GM13976 (cell line): ENCODE data around the gene CCDC6.
A peak's percentile ranks its signal among the peaks of the same experiment; 100 is the strongest.
"Not testable (repeated sequence)": the region's sequence is repeated elsewhere in the genome, so short reads cannot be mapped to it uniquely, and the experiment has no call there.

Source experiments
- DNase-seq: peaks from one replicate; pipeline ENCODE4 v3.0.0; 2012; ENCODE audit warnings: low spot score
- in situ Hi-C: fragments of 300-500 bp; cut with MboI; formaldehyde crosslinking; loops from one replicate; pipeline ENCODE4 v1.12.0; 2022; ENCODE audit warnings: low sequenced_read_pairs, mixed read lengths, inconsistent platforms; ENCODE audit not compliant: unreplicated experiment
- TF ChIP-seq, protein P1 (sequence below): IDR thresholded peaks from 2 replicates; pipeline ENCODE4 v1.5.1; 2012; ENCODE audit warnings: borderline replicate concordance, mild to moderate bottlenecking; ENCODE audit not compliant: insufficient read depth; ENCODE audit errors: extremely low read depth, missing control alignments, control extremely low read depth

The CCDC6 gene

DNA sequence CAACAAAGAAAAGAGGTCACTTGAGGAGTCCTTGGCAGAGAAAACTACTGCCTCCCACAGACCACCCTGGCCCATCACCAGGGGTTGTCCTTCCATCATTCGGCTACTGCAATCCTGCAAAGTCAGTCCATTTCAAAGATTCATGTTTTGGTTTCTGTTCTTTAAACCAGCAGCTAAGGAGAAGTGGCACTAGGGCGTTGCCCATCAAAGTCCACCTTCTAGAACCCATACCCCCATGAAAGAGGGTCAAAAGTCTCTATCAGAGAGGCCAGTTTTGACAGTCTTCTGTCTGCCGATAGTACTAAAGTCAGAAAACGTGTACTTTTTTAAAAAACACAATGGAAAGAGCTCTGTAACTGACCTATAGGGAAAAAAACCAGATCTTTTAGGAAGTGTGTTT lies 14.4 kb downstream of the CCDC6 start:
- DNase-seq = no peak
- in situ Hi-C loops = no loop called here
- TF ChIP-seq, protein P1, sequence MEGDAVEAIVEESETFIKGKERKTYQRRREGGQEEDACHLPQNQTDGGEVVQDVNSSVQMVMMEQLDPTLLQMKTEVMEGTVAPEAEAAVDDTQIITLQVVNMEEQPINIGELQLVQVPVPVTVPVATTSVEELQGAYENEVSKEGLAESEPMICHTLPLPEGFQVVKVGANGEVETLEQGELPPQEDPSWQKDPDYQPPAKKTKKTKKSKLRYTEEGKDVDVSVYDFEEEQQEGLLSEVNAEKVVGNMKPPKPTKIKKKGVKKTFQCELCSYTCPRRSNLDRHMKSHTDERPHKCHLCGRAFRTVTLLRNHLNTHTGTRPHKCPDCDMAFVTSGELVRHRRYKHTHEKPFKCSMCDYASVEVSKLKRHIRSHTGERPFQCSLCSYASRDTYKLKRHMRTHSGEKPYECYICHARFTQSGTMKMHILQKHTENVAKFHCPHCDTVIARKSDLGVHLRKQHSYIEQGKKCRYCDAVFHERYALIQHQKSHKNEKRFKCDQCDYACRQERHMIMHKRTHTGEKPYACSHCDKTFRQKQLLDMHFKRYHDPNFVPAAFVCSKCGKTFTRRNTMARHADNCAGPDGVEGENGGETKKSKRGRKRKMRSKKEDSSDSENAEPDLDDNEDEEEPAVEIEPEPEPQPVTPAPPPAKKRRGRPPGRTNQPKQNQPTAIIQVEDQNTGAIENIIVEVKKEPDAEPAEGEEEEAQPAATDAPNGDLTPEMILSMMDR = no peak

DNA sequence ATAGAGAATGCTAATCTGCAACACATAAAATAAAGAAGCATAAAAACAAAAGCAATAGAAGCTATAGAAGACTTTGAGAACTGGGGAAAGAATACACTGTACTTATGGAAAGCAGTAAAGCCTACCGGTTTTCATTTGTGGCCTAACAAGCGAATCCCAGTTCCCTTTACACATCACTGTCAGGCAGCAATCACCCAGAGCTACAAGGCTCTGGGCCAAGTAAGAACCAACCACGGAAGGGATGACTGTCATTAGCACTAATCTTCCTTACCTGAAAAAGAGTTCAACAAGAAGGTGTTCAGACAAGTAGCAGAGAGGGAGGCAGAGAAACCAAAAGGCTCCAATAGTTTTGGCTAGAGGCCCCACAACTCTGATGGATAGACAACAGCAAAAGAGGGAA lies 15.0 kb downstream of the CCDC6 start:
- TF ChIP-seq, protein P1 = no peak
- in situ Hi-C loops = no loop called here
- no peak for DNase-seq

DNA sequence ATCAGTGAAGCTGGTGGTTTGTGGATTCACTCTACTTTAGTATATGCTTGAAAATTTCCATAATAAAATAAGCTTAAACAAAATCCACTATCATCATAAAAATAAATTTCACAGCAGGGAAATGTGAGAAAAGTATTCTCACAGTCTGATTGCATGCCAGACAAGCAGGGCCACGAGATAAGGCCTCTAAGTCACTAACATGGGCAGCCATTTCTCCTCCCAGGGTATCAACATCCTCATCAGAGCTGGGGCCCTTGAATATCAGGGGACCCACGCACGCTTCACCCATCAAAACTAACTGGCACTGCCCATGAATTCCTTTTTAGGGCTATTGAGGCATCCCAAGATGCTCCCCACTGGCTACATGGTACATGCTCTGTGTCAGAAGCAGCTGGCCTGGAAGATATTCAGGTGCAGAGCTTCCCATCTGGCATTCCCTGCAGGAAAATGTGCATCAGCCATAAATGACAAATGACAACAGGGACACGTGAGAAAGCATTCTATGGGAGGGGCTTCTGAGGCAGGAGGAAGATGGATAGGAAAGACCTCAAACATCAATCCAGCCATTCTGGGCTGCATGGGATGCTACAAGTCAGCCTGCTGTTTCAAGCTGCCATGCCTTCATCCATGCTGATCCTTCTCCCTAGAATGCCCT lies 17.4 kb downstream of the CCDC6 start:
- TF ChIP-seq, protein P1 = no peak
- in situ Hi-C loops = no loop called here
- DNase-seq = no peak

DNA sequence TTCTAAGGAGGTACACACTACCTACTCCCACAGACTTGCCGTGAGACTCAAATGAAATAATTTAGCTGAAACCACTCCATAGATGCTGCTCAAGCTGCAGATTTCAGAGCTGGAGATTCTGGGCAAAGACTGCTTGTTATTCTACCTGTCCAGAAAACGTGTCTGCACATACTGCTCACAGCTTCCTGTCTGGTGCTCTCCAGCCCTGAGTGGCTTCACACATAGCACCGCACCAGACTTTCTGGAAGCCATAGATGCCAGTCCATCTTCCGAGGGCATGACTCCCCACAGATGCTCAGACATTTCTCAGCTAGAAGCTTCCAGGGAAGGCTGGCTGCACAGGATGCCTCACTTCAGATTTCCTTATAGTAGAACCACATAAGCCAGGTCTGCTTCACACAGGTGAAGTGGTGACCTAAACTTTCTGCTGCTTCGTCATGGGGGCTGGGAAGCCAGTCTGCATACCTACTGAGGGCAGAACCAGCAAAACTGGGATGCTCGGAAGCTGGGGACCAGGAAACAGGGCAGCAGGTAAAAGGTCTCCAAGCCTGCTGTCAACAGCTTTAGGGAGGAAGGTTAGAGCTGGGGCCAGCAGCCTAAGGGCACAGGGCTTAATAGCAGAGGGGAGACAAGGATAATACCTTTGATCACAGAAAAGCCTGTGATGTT lies 18.2 kb downstream of the CCDC6 start:
- in situ Hi-C loops = no loop called here
- TF ChIP-seq, protein P1 = no peak
- no peak for DNase-seq

DNA sequence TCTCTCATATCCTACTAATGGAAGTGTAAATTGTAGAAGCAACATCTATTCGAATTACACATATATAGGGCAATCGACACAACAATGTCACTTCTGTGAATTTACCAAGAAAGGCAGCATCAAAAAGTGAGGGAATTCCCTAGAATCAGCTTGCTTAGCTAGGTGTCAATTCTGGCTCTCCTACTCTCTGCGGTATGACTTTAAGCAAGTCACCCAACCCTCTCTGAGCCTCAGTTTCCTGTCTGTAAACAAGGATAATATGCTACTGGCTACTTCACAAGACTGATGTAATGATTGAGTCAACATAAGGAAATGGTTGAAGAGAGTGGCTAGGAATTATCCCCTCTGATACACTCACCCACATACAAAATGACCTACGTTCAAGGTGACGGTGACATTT lies 19.4 kb downstream of the CCDC6 start:
- TF ChIP-seq, protein P1 = no peak
- DNase-seq = no peak
- in situ Hi-C loops = no loop called here

DNA sequence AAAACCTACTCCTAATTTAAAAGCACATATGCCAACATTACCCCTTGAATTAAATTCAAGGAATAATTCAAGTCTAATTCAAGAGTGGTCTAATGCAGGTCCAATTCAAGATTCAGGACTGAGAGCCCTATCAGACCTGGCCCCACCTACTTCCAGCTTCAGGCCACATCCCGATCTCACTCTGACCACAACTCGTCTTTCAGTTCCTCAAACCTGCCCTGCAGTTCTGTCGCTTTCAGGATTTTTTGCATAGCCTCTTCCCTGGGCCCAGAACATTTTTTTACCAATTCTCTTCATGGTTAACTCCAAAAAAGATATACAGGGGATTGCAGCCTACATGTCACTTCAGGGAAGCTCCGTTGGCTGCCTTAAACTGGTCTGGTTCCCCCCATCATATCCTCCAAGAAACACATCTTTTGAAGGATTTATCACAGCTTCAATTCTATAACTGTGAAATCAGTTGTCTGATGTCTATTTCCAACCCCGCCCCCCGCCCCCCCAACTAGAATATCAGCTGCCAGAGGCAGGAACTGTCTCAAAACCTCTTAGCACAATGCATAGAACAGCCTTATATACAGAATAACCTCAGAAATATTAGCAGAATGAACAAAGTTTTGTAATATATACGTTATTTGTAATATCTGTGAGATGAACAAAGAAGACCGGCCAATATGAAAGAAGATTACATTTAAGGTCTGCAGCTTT lies 20.8 kb downstream of the CCDC6 start:
- DNase-seq = peak; percentile 68
- in situ Hi-C loops = no loop called here
- TF ChIP-seq, protein P1 = no peak

DNA sequence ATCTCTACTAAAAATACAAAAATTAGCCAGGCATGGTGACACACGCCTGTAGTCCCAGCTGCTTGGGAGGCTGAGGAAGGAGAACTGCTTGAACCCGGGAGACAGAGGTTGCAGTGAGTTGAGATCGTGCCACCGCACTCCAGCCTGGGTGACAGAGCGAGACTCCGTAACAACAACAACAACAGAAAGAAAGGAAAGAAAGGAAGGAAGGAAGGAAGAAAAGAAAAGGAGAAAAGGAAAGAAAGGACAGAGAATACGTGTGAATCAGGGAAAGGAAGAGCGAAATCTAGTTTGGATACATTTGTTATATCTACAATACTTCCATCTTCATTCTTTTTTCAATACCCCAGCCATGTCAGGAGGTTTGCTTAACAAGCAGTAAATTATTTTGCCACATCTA lies 21.5 kb downstream of the CCDC6 start:
- DNase-seq, in situ Hi-C loops: not testable (repeated sequence)
